Choroid plexus epithelial cell (primary cell): ENCODE results near the gene KIRREL1.
A peak's percentile ranks its signal among the peaks of the same experiment; 100 is the strongest.

ENCODE experiments used
- DNase-seq: peaks from one replicate; pipeline ENCODE4 v3.0.0-alpha.2; 2010; ENCODE audit warnings: low read depth
- H3K4me3 ChIP-seq: 2 replicates; pipeline ENCODE4 v1.5.1; 2011; ENCODE audit warnings: low read depth, mild to moderate bottlenecking, control low read depth, low read length, moderate library complexity
- CTCF ChIP-seq: conservative IDR thresholded peaks from 2 replicates; pipeline ENCODE4 v1.5.1; 2011; ENCODE audit warnings: low read depth, mild to moderate bottlenecking, control low read depth, inconsistent platforms, low read length, moderate library complexity

Gene KIRREL1

GRCh38 chr1:157994704-157995582 lies 1.5 kb downstream of the KIRREL1 start:
- H3K4me3 ChIP-seq, result peak overlapping the region; percentile 87
- TF ChIP-seq CTCF, result no peak
- DNase-seq, result peak; percentile 51

- peak; percentile 29 for TF ChIP-seq CTCF
- peak overlapping the region; percentile 87 for H3K4me3 ChIP-seq
- no peak for DNase-seq
Measured at GRCh38 chr1:157995583-157996169, 2.2 kb downstream of the KIRREL1 start.

- DNase-seq, result no peak
- H3K4me3 ChIP-seq, result no peak overlapping the region
- TF ChIP-seq CTCF, result no peak
Measured at GRCh38 chr1:157996433-157996832, 3.0 kb downstream of the KIRREL1 start.

GRCh38 chr1:158000507-158000906 lies 7.1 kb downstream of the KIRREL1 start:
- no peak for TF ChIP-seq CTCF
- no peak overlapping the region for H3K4me3 ChIP-seq
- DNase-seq, result no peak

- peak; percentile 65 for DNase-seq
- H3K4me3 ChIP-seq, result no peak overlapping the region
- TF ChIP-seq CTCF, result peak; percentile 13
Measured at GRCh38 chr1:158002022-158002630, 8.7 kb downstream of the KIRREL1 start.

GRCh38 chr1:158002631-158003405 lies 9.4 kb downstream of the KIRREL1 start:
- DNase-seq, result no peak

More at GRCh38 chr1:158002631-158003405, 9.4 kb downstream of the KIRREL1 start:
- TF ChIP-seq CTCF, result no peak
- H3K4me3 ChIP-seq, result no peak overlapping the region
